Panc1 (cell line): ENCODE results near the gene CABP2. TPM values are rescaled to one million over a fixed set of nuclear protein-coding genes. Genes with fewer than 3 reads are reported as not detected.

Experiments
- ATAC-seq: fragments of 200-7000 bp; cut with Tn5 transposase; 2 replicates; pipeline ENCODE4 v1.9.1; 2020; ENCODE audit warnings: mild to moderate bottlenecking, moderate library complexity
- BruUV-seq: library from RNA; stranded (reverse); fragments of 400-500 nt; replicated peaks from 2 replicates; lab custom pipeline; 2021; lab: Mats Ljungman, UMichigan
- CTCF ChIA-PET: fragments of 300-600 bp; sonication (Branson Sonifier 250); formaldehyde crosslinking; loops from one replicate; lab custom pipeline; 2022; ENCODE audit warnings: antibody characterized with exemption; lab: Charles Lee
- POLR2A ChIA-PET: fragments of 300-600 bp; sonication (Branson Sonifier 250); formaldehyde crosslinking; loops from one replicate; lab custom pipeline; 2022; ENCODE audit warnings: antibody characterized with exemption; lab: Charles Lee
- DNase-seq: peaks from one replicate; pipeline ENCODE4 v3.0.0-alpha.2; 2010; ENCODE audit warnings: low read depth, low spot score
- H3K27ac ChIP-seq: 2 replicates; pipeline ENCODE4 v1.5.1; 2011; ENCODE audit warnings: mild to moderate bottlenecking, low read length, inconsistent platforms
- H3K27me3 ChIP-seq: fragments of 200-500 bp; sonication (Bioruptor generic); 2 replicates; pipeline ENCODE4 v1.6.0; 2014; ENCODE audit warnings: low read length, inconsistent platforms; ENCODE audit not compliant: control insufficient read depth, insufficient read depth
- H3K36me3 ChIP-seq: fragments of 200-500 bp; sonication (Bioruptor generic); 2 replicates; pipeline ENCODE4 v1.5.1; 2014; ENCODE audit warnings: inconsistent platforms, mild to moderate bottlenecking, low read length, moderate library complexity; ENCODE audit not compliant: control insufficient read depth, insufficient read depth
- H3K4me1 ChIP-seq: 2 replicates; pipeline ENCODE4 v1.5.1; 2011; ENCODE audit warnings: inconsistent platforms, mild to moderate bottlenecking, low read length, moderate library complexity; ENCODE audit not compliant: control insufficient read depth, insufficient read depth
- H3K4me3 ChIP-seq, 2 experiments: 2 replicates each; pipeline ENCODE4 v1.5.1; 2011 to 2012; ENCODE audit warnings: low read depth in 2 of 2, low read length in 2 of 2, mild to moderate bottlenecking in 2 of 2, inconsistent platforms in 1 of 2, moderate library complexity in 1 of 2
- H3K9me3 ChIP-seq: fragments of 200-500 bp; sonication (Bioruptor generic); 2 replicates; pipeline ENCODE4 v1.5.1; 2014; ENCODE audit warnings: low read depth, mild to moderate bottlenecking, inconsistent platforms, low read length, moderate library complexity; ENCODE audit not compliant: control insufficient read depth, insufficient read depth
- CTCF ChIP-seq: fragments of 450-650 bp; IDR thresholded peaks from 2 replicates; pipeline ENCODE4 v1.5.1; 2017; ENCODE audit warnings: mild to moderate bottlenecking
- POLR2AphosphoS5 ChIP-seq: IDR thresholded peaks from 2 replicates; pipeline ENCODE4 v1.6.1; 2012; ENCODE audit warnings: mild to moderate bottlenecking, low read depth, low read length, moderate library complexity
- REST ChIP-seq, 2 experiments: IDR thresholded peaks; 2 replicates each; pipeline ENCODE4 v1.6.1; 2011 to 2012; ENCODE audit warnings: low read depth in 2 of 2, control low read depth in 1 of 2, low read length in 1 of 2, mild to moderate bottlenecking in 1 of 2, moderate library complexity in 1 of 2; ENCODE audit not compliant: insufficient read depth in 1 of 2
- SIN3A ChIP-seq: IDR thresholded peaks from 2 replicates; pipeline ENCODE4 v1.6.1; 2012; ENCODE audit warnings: low read depth, mild to moderate bottlenecking, low read length, moderate library complexity, borderline replicate concordance; ENCODE audit not compliant: insufficient read depth
- TCF7L2 ChIP-seq: IDR thresholded peaks from 2 replicates; pipeline ENCODE4 v1.6.1; 2011; ENCODE audit warnings: mild to moderate bottlenecking, low read depth, low read length, inconsistent platforms
- in situ Hi-C: cut with HindIII; loops from 2 replicates; pipeline ENCODE4 v1.10.0; 2016; ENCODE audit warnings: low sequenced_read_pairs, low pct_unique_long_range_greater_than_20kb
- intact Hi-C: fragments of 100-400 bp; cut with micrococcal nuclease; formaldehyde crosslinking; loops from one replicate; pipeline ENCODE4 v1.10.0; 2022; ENCODE audit not compliant: unreplicated experiment
- total RNA-seq: library from RNA; stranded (reverse); gene quantifications from one replicate; pipeline ENCODE4 v1.2.1, GENCODE V29; 2021; ENCODE audit not compliant: unreplicated experiment

Gene CABP2
- total RNA-seq, 1 experiment from 2014 or later, result not detected

- H3K27ac ChIP-seq, result no peak overlapping the region
- intact Hi-C loops (no loop called here), in situ Hi-C loops (no loop called here)
- H3K36me3 ChIP-seq, result no peaks in the 10 kb centered on the region
- ATAC-seq (no peak), DNase-seq (no peak)
- no TSS peak for BruUV-seq
- H3K4me1 ChIP-seq, result no peaks in the 10 kb centered on the region
- POLR2A ChIA-PET, result interaction anchor here (0.6 to 0.7 kb wide), 2 partner anchors 93 to 1398 kb away, joined by 3 read pairs; no protein-coding TSS in a partner anchor
- no peak overlapping the region for H3K4me3 ChIP-seq
- TF ChIP-seq REST (IDR thresholded peaks at IDR 0.05; ENCODE audit: insufficient read depth in 1 of 2, low read depth in 2 of 2, low read length in 1 of 2) (no peak), SIN3A (no peak), CTCF (no peak), POLR2AphosphoS5 (no peak), TCF7L2 (no peak)
- CTCF ChIA-PET, result interaction anchor here (0.6 to 1.1 kb wide), 3 partner anchors 11 to 199 kb away, joined by 3 to 19 read pairs (median 4); partner anchors contain the start of genes CLCF1 and GSTP1
- no peaks in the 10 kb centered on the region; the same call in 1 of the 2 replicates for H3K27me3 ChIP-seq
- no peaks in the 10 kb centered on the region; the same call in 1 of the 2 replicates for H3K9me3 ChIP-seq
Observed at GRCh38 chr11:67572305-67572704, 49.1 kb upstream of the CABP2 start.

DNA sequence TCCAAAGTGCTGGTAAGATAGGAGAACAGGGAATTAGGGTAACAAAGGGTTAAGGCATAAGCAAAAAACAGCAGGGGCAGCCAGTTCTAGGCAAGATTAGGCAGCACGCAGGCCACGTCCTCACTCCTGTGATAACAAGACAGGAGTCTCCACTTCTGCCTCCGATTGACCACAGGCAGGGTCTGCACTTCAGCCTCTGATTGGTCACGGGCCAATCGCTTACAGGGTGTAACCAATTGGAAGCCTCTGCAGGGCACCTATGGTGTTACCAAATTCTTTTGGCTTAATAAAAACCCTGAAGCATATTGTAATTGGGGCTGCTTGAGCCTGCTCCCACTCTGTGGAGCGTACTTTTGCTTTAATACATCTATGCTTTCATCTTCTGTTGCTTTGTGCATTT is 48.2 kb upstream of the CABP2 start:
- in situ Hi-C loops, result no loop called here
- no peak for ATAC-seq
- Histone ChIP-seq H3K4me3 (no peak overlapping the region), H3K36me3 (no peaks in the 10 kb centered on the region), H3K4me1 (no peaks in the 10 kb centered on the region), H3K9me3 (no peaks in the 10 kb centered on the region; the same call in 1 of the 2 replicates), H3K27ac (no peak overlapping the region), H3K27me3 (no peaks in the 10 kb centered on the region; the same call in 1 of the 2 replicates)
- POLR2A ChIA-PET, result interaction anchor here (0.7 kb wide), 1 partner anchor 1399 kb away, joined by 3 read pairs; no protein-coding TSS in a partner anchor
- intact Hi-C loops, result loop anchor here (2.0 kb wide), 1 partner anchor 37 kb away; no protein-coding TSS in a partner anchor
- DNase-seq, result no peak
- no TSS peak for BruUV-seq
- no peak for TF ChIP-seq CTCF
- TF ChIP-seq POLR2AphosphoS5, result no peak
- no peak for TF ChIP-seq SIN3A
- TF ChIP-seq REST (IDR thresholded peaks at IDR 0.05; ENCODE audit: insufficient read depth in 1 of 2, low read depth in 2 of 2, low read length in 1 of 2), result no peak
- TF ChIP-seq TCF7L2, result no peak
- CTCF ChIA-PET, result no interaction called here
